Stimulated activated CD8-positive, alpha-beta memory T cell treated with anti-CD3 and anti-CD28 coated beads, Interleukin-15, amount 100 ng/mL, for 24 hours (primary cell): ENCODE measurements around the gene ETV6.

Experiments
- DNase-seq: peaks from one replicate; pipeline ENCODE4 v3.0.0-alpha.2; 2020; ENCODE audit warnings: low read depth

Gene ETV6

GRCh38 chr12:11759899-11760298 lies 110.4 kb downstream of the ETV6 start:
- DNase-seq: no peak

GRCh38 chr12:11761869-11762567 lies 112.5 kb downstream of the ETV6 start:
- DNase-seq: no peak

- no peak for DNase-seq
Measured at GRCh38 chr12:11762723-11763326, 113.4 kb downstream of the ETV6 start.

GRCh38 chr12:11763760-11764520 lies 114.5 kb downstream of the ETV6 start:
- no peak for DNase-seq

- DNase-seq: no peak
Measured at GRCh38 chr12:11764837-11765236, 115.4 kb downstream of the ETV6 start.

DNA sequence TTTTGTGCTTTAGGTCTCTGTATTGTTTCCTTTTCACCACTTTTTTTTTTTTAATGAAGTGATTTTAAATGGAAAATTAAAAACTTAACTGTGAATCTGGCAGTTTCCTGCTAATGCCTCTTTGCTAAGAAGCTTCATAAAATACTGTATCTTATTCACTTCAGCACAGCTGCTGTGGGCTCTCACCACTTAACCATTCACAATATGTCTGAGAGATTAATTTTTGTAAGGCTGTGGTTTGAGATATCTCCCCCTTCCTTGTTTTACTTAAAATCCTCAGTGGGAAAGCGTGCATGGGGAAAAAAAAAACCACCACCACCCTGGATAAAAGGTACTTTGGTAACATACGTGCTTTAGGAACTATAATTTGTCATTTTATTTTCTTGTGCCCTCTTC lies 115.9 kb downstream of the ETV6 start:
- no peak for DNase-seq

GRCh38 chr12:11765817-11766794 lies 116.6 kb downstream of the ETV6 start:
- peak; percentile 4 for DNase-seq

GRCh38 chr12:11767029-11767724 lies 117.7 kb downstream of the ETV6 start:
- DNase-seq: no peak

DNA sequence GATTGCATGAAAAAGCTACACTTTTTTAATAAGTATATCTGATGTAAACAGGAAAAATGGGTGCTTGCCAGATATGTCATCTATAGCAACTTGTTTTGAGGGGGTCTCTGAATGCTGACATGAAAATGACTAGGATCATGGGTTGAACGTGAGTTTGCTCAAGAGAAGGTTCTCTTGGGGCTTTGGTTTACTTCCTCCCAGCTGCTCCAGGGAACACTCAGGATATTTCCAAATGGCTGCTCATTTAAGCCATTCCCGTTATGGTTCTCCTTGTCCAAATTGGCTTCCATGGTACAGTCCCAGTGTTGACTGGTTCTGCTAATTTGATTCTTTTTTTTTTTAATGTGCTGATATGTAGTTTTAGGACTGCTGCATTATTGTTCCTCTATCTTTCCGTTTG lies 118.3 kb downstream of the ETV6 start:
- no peak for DNase-seq

- no peak for DNase-seq
Measured at GRCh38 chr12:11768233-11768965, 118.9 kb downstream of the ETV6 start.

- DNase-seq: no peak
Measured at GRCh38 chr12:11769723-11770514, 120.4 kb downstream of the ETV6 start.

DNA sequence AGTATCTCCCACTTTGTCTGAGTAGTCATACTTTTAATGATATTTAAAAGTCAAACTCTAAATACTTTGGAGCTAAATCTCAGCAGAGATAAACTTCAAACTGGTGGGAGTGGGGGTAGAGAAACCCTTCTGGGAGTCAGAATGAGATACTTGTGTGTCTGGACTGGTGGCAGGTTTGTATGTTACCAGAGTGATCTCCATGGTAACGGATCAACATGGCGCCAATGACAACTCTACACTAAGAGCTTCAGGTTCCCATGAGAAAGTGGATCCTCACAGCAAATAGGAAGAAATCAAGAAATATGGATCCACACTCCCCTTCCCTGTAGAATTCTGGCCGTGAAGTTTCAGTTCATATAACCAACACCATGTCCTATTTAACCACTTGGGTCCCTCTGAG lies 121.9 kb downstream of the ETV6 start:
- DNase-seq: no peak

- no peak for DNase-seq
Measured at GRCh38 chr12:11771895-11772502, 122.5 kb downstream of the ETV6 start.

- DNase-seq: no peak
Measured at GRCh38 chr12:11773889-11774677, 124.6 kb downstream of the ETV6 start.

GRCh38 chr12:11774821-11775220 lies 125.3 kb downstream of the ETV6 start:
- no peak for DNase-seq

- DNase-seq: no peak
Measured at GRCh38 chr12:11776316-11776715, 126.8 kb downstream of the ETV6 start.

DNA sequence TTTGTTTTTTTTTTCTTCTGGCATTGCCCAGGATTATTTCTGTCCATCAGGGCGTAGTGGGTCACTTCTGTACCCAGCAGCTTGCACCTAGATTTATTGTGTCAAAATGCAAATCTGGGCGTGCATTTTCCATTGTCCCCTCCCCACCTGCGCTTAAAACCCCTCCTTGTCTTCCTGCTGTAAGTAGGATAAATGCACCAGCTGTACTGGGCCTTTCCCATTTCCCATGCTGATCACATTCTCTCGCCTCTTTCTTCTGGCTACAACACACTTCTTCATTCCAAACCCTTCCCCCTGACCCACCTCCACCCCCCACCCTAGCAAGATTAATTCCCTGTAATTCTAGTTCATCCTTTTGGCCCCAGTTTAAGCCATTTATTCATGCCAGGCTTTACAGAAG lies 128.0 kb downstream of the ETV6 start:
- DNase-seq: no peak

GRCh38 chr12:11777962-11778361 lies 128.5 kb downstream of the ETV6 start:
- DNase-seq: no peak
